Calu3 (cell line): ENCODE results near the gene PRKCG. TPM values are rescaled to one million over a fixed set of nuclear protein-coding genes. Genes with fewer than 3 reads are reported as not detected.

Experiments
- BruUV-seq: library from RNA; stranded (reverse); fragments of 400-500 nt; replicated peaks from 2 replicates; lab custom pipeline; 2021; lab: Mats Ljungman, UMichigan
- CTCF ChIA-PET: fragments of 300-600 bp; sonication (Branson Sonifier 250); formaldehyde crosslinking; loops from one replicate; lab custom pipeline; 2022; ENCODE audit warnings: antibody characterized with exemption; lab: Charles Lee
- DNase-seq: peaks from one replicate; pipeline ENCODE4 v3.0.0; 2022
- H3K27ac Mint-ChIP-seq: one replicate; pipeline ENCODE4 v1.8.0; 2022; ENCODE audit warnings: mixed read lengths; ENCODE audit not compliant: unreplicated experiment
- H3K27me3 Mint-ChIP-seq: one replicate; pipeline ENCODE4 v1.8.0; 2022; ENCODE audit warnings: mixed read lengths; ENCODE audit not compliant: unreplicated experiment
- H3K36me3 Mint-ChIP-seq: one replicate; pipeline ENCODE4 v1.8.0; 2022; ENCODE audit warnings: mild to moderate bottlenecking, moderate library complexity, mixed read lengths; ENCODE audit not compliant: insufficient read depth, unreplicated experiment
- H3K4me1 Mint-ChIP-seq: one replicate; pipeline ENCODE4 v1.8.0; 2022; ENCODE audit warnings: mild to moderate bottlenecking, low read depth, mixed read lengths; ENCODE audit not compliant: unreplicated experiment
- H3K4me3 Mint-ChIP-seq: one replicate; pipeline ENCODE4 v1.8.0; 2022; ENCODE audit warnings: mild to moderate bottlenecking, low read depth, moderate library complexity, mixed read lengths; ENCODE audit not compliant: unreplicated experiment
- H3K9me3 Mint-ChIP-seq: one replicate; pipeline ENCODE4 v1.8.0; 2022; ENCODE audit warnings: low read depth, mixed read lengths; ENCODE audit not compliant: unreplicated experiment
- CTCF ChIP-seq: fragments of 200-600 bp; IDR thresholded peaks from one replicate; pipeline ENCODE4 v1.8.0; 2022; ENCODE audit warnings: antibody characterized with exemption; ENCODE audit not compliant: unreplicated experiment
- intact Hi-C: fragments of 100-400 bp; cut with micrococcal nuclease; formaldehyde crosslinking; loops from one replicate; pipeline ENCODE4 v1.10.0; 2022; ENCODE audit not compliant: unreplicated experiment
- total RNA-seq: library from RNA; stranded (reverse); gene quantifications from 2 replicates; pipeline ENCODE4 v1.2.3, GENCODE V29; 2022

PRKCG gene
- total RNA-seq, 1 experiment from 2014 or later, result 59.6 TPM

- H3K9me3 Mint-ChIP-seq, result peaks cover 2% of the 10 kb centered on the region
- CTCF ChIA-PET, result interaction anchor here (1.6 kb wide), 1 partner anchor 186 kb away, joined by 5 read pairs; no protein-coding TSS in a partner anchor
Measured at GRCh38 chr19:53844849-53845246, 37.1 kb upstream of the PRKCG start.

GRCh38 chr19:53847555-53847954, 34.4 kb upstream of the PRKCG start:
- H3K36me3 Mint-ChIP-seq, result peaks cover 7% of the 10 kb centered on the region
- no peak overlapping the region for H3K27ac Mint-ChIP-seq
- intact Hi-C loops, result no loop called here
- CTCF ChIA-PET, result no interaction called here
- no peak for TF ChIP-seq CTCF
- no TSS peak for BruUV-seq
- H3K9me3 Mint-ChIP-seq, result peaks cover 2% of the 10 kb centered on the region
- H3K27me3 Mint-ChIP-seq, result no peaks in the 10 kb centered on the region
- no peak for DNase-seq
- H3K4me3 Mint-ChIP-seq, result no peak overlapping the region
- peaks cover 14% of the 10 kb centered on the region for H3K4me1 Mint-ChIP-seq

More at GRCh38 chr19:53844849-53845246, 37.1 kb upstream of the PRKCG start:
- Mint-ChIP-seq H3K36me3 (peaks cover 17% of the 10 kb centered on the region), H3K27me3 (no peaks in the 10 kb centered on the region), H3K4me3 (no peak overlapping the region), H3K27ac (no peak overlapping the region), H3K4me1 (peaks cover 15% of the 10 kb centered on the region)
- no TSS peak for BruUV-seq
- TF ChIP-seq CTCF, result no peak
- DNase-seq, result no peak
- intact Hi-C loops, result loop anchor here (5.0 kb wide), 1 partner anchor 38 kb away; no protein-coding TSS in a partner anchor

GRCh38 chr19:53849237-53849676, 32.7 kb upstream of the PRKCG start:
- BruUV-seq, result no TSS peak
- H3K36me3 Mint-ChIP-seq, result peaks cover 7% of the 10 kb centered on the region
- no peak for DNase-seq
- H3K9me3 Mint-ChIP-seq, result peaks cover 2% of the 10 kb centered on the region
- CTCF ChIA-PET, result interaction anchor here (0.6 to 0.7 kb wide), 2 partner anchors 55 to 1192 kb away, joined by 3 read pairs; no protein-coding TSS in a partner anchor
- no peak overlapping the region for H3K4me3 Mint-ChIP-seq
- no peak overlapping the region for H3K27ac Mint-ChIP-seq
- TF ChIP-seq CTCF, result no peak
- no peaks in the 10 kb centered on the region for H3K27me3 Mint-ChIP-seq
- intact Hi-C loops, result no loop called here
- H3K4me1 Mint-ChIP-seq, result peaks cover 20% of the 10 kb centered on the region

- H3K4me3 Mint-ChIP-seq, result no peak overlapping the region
- no peak overlapping the region for H3K27ac Mint-ChIP-seq
- H3K36me3 Mint-ChIP-seq, result peaks cover 7% of the 10 kb centered on the region
- TF ChIP-seq CTCF, result no peak
- no peaks in the 10 kb centered on the region for H3K27me3 Mint-ChIP-seq
- peaks cover 22% of the 10 kb centered on the region for H3K4me1 Mint-ChIP-seq
- intact Hi-C loops, result no loop called here
- BruUV-seq, result no TSS peak
- H3K9me3 Mint-ChIP-seq, result peaks cover 2% of the 10 kb centered on the region
- CTCF ChIA-PET, result interaction anchor here (0.6 to 0.7 kb wide), 3 partner anchors 9 to 242 kb away, joined by 3 to 8 read pairs (median 3); no protein-coding TSS in a partner anchor
- no peak for DNase-seq
Measured at GRCh38 chr19:53853707-53854106, 28.3 kb upstream of the PRKCG start.
